CD4-positive, alpha-beta memory T cell (primary cell): ENCODE data around the gene LCAT. TPM values are rescaled to one million over a fixed set of nuclear protein-coding genes. Genes with fewer than 3 reads are reported as not detected.

Experiments
- CTCF ChIA-PET: fragments of 350-600 bp; sonication (Branson Sonifier 250); formaldehyde crosslinking; loops from one replicate; lab custom pipeline; 2021; ENCODE audit warnings: inconsistent platforms; ENCODE audit not compliant: partially characterized antibody; lab: Charles Lee
- POLR2A ChIA-PET: fragments of 350-600 bp; sonication (Branson Sonifier 250); formaldehyde crosslinking; loops from one replicate; lab custom pipeline; 2021; ENCODE audit not compliant: partially characterized antibody; lab: Charles Lee
- DNase-seq, 5 donors: peaks; one replicate each; pipeline versions ENCODE4 v3.0.0 to v3.0.0-alpha.2; 2020 to 2022; ENCODE audit warnings: mixed read lengths in 1 of 5
- H3K27ac ChIP-seq: one replicate; pipeline ENCODE4 v1.7.0; 2013; ENCODE audit warnings: low read depth, low read length
- H3K27me3 ChIP-seq: 2 replicates; pipeline ENCODE4 v1.7.0; 2013; ENCODE audit warnings: mild to moderate bottlenecking, low read length, moderate library complexity; ENCODE audit not compliant: insufficient read depth
- H3K36me3 ChIP-seq: 2 replicates; pipeline ENCODE4 v1.7.0; 2013; ENCODE audit warnings: mild to moderate bottlenecking, low read length, moderate library complexity; ENCODE audit not compliant: insufficient read depth
- H3K4me1 ChIP-seq: 2 replicates; pipeline ENCODE4 v1.7.0; 2013; ENCODE audit warnings: mild to moderate bottlenecking, low read length, moderate library complexity; ENCODE audit not compliant: insufficient read depth
- H3K4me3 ChIP-seq, 2 donors: one replicate each; pipeline ENCODE4 v1.7.0; 2013; ENCODE audit warnings: low read length in 2 of 2, mild to moderate bottlenecking in 1 of 2
- H3K9me3 ChIP-seq, 2 donors: one replicate each; pipeline ENCODE4 v1.7.0; 2013; ENCODE audit warnings: low read length in 2 of 2, control low read depth in 1 of 2; ENCODE audit not compliant: control insufficient read depth in 1 of 2
- H3K27ac Mint-ChIP-seq, 7 donors: one replicate each; pipeline ENCODE4 v1.8.0; 2020 to 2021; ENCODE audit warnings: mixed read lengths in 7 of 7, mild to moderate bottlenecking in 6 of 7, inconsistent platforms in 3 of 7, moderate library complexity in 3 of 7
- H3K27me3 Mint-ChIP-seq, 2 donors: one replicate each; pipeline ENCODE4 v1.8.0; 2020 to 2021; ENCODE audit warnings: mixed read lengths in 2 of 2
- H3K36me3 Mint-ChIP-seq, 2 donors: one replicate each; pipeline ENCODE4 v1.8.0; 2020 to 2021; ENCODE audit warnings: mixed read lengths in 2 of 2, inconsistent platforms in 1 of 2, mild to moderate bottlenecking in 1 of 2
- H3K4me1 Mint-ChIP-seq, 4 donors: one replicate each; pipeline ENCODE4 v1.8.0; 2020 to 2021; ENCODE audit warnings: mixed read lengths in 4 of 4, mild to moderate bottlenecking in 1 of 4
- H3K4me3 Mint-ChIP-seq, 8 donors: one replicate each; pipeline ENCODE4 v1.8.0; 2020 to 2021; ENCODE audit warnings: mixed read lengths in 8 of 8, mild to moderate bottlenecking in 7 of 8, moderate library complexity in 6 of 8, inconsistent platforms in 3 of 8
- H3K9me3 Mint-ChIP-seq, 8 donors: one replicate each; pipeline ENCODE4 v1.8.0; 2020 to 2021; ENCODE audit warnings: mixed read lengths in 8 of 8, mild to moderate bottlenecking in 5 of 8, inconsistent platforms in 3 of 8, moderate library complexity in 1 of 8
- intact Hi-C: fragments of 100-400 bp; cut with micrococcal nuclease; formaldehyde crosslinking; loops from one replicate; pipeline ENCODE4 v1.15.1; 2023
- polyA plus RNA-seq, 2 donors: library from polyadenylated mRNA; unstranded; fragments of 300-500 nt; fragmentation: Illumina TruSeq; gene quantifications; one replicate each; pipeline ENCODE4 v1.2.3, GENCODE V29; 2021
- total RNA-seq, 2 experiments: library from RNA; stranded (reverse); gene quantifications; one replicate each; pipeline ENCODE4 v1.2.3, GENCODE V29; 2021

LCAT gene, protein sequence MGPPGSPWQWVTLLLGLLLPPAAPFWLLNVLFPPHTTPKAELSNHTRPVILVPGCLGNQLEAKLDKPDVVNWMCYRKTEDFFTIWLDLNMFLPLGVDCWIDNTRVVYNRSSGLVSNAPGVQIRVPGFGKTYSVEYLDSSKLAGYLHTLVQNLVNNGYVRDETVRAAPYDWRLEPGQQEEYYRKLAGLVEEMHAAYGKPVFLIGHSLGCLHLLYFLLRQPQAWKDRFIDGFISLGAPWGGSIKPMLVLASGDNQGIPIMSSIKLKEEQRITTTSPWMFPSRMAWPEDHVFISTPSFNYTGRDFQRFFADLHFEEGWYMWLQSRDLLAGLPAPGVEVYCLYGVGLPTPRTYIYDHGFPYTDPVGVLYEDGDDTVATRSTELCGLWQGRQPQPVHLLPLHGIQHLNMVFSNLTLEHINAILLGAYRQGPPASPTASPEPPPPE
- total RNA-seq (10 to 100 TPM; 18.2 to 20.3 TPM), polyA plus RNA-seq (1 to 10 TPM in 1 of 2 donors, not detected in 1; 1.9 TPM)

DNA sequence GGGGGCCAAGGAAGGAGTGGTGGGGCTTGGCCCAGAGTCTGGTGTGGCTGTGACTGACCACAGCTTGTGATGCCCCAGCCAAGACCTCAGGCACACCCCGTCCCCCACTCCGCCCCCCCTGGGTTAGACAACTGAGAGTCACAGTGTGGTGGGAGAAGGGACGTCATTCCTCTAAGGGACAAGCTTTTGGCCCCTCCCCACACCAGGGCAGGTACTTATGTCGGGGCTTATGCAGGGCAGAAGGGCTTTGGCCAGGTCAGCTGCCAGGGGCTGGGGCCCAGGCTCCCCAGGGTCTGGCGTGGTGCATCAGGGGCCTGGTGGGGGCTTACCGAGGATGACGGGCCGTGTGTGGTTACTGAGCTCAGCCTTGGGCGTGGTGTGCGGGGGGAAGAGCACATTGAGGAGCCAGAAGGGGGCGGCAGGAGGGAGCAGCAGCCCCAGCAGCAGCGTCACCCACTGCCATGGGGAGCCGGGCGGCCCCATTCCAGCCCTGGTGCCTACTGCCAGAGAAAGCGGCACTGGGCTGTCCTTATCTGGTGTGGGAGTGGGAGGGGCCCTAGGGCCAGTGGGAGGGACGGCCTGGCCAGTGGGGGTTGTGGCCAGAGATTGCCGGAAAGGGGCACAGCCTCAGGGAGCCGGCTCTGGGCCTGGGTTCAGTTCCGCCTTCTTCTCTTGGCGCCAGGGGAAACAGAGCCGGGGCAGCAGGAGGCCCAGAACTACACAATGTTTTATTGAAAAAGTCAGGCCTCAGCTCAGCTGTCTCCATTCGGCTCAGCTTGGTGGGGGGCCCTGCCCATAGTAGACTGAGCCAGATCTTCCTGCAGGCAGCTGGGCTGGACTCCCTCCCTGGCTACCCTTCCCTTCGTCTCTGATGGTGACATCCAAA, at the start of gene LCAT:
TSS of gene LCAT (minus strand) at position 502 of the 886 bp plus-strand sequence. CDS start at position 483, 19 bp downstream.
- no peak within 1 kb of the TSS for H3K4me3 Mint-ChIP-seq
- CTCF ChIA-PET, result interaction anchor here (0.9 to 1.3 kb wide), 3 partner anchors 11 to 37 kb away, joined by 3 read pairs; partner anchors contain the start of gene DPEP3
- POLR2A ChIA-PET, result interaction anchor here (3.0 kb wide), 1 partner anchor 9 kb away, joined by 15 read pairs; no protein-coding TSS in a partner anchor
- Histone ChIP-seq H3K27me3 (no peaks in the 10 kb centered on the region), H3K36me3 (peaks cover 5% of the 10 kb centered on the region), H3K9me3 (no peaks in the 10 kb centered on the region), H3K4me3 (no peak within 1 kb of the TSS), H3K4me1 (peaks cover 33% of the 10 kb centered on the region), H3K27ac (no peak within 1 kb of the TSS)
- DNase-seq, result no peak
- H3K27me3 Mint-ChIP-seq, result no peaks in the 10 kb centered on the region
- intact Hi-C loops, result no loop called here
- peaks cover 0 to 6% of the 10 kb centered on the region in 2 donors for H3K36me3 Mint-ChIP-seq
- H3K9me3 Mint-ChIP-seq, result no peaks in the 10 kb centered on the region
- peaks cover 14 to 29% (median 22%) of the 10 kb centered on the region in 4 donors for H3K4me1 Mint-ChIP-seq
- H3K27ac Mint-ChIP-seq, result peak within 1 kb of the TSS in 1 of 7 donors; percentile 70

DNA sequence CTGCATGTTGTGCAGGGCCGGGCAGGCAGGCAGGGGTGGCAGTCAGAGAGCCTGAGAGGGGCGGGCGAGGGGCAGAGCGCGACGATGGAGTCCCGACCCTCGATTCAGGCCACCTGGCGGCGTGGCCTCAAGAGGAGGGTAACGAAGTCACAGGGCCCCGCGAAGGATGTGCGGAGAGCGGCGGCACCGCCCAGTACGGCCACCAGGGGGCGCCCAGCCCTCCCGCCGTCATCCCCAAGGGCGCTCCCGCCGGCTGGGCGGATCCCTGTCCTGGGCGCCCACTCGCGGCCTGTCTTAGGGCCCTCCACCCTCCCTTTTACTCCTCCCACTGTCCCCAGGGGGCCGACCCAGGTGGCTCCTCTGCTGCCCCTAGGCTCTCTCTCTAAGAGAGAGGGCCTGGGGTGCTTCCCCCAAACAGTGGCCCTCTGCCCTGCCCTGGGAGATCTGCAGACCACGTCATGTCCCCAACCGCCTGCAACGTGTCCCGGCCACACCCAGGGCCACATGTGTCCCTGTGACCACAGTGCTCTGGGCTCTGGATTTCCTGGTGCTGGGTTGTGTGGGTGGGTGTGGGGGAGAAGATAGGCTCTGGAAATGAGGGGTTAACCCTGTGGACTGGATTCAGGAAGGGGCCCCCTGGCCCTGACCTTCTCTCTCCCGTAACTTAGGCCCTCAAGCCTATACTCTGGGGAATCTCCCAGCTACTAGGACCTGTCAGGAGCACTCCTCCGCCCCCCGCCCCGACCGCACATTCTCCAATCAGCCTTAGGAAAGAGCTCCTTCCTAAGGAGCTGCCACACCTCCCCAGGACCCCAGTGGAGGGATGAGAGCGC, 49.5 kb upstream of the LCAT start:
- POLR2A ChIA-PET, result interaction anchor here (0.7 to 3.3 kb wide), 9 partner anchors 9 to 92 kb away, joined by 3 to 35 read pairs (median 4); partner anchors contain the start of genes DDX28, DUS2 and NFATC3
- Histone ChIP-seq H3K4me1 (peaks cover 45% of the 10 kb centered on the region), H3K9me3 (no peaks in the 10 kb centered on the region), H3K27me3 (no peaks in the 10 kb centered on the region), H3K27ac (peak overlapping the region; percentile 73), H3K36me3 (no peaks in the 10 kb centered on the region), H3K4me3 (peak overlapping the region; percentile 17 to 70)
- no peaks in the 10 kb centered on the region for H3K27me3 Mint-ChIP-seq
- H3K9me3 Mint-ChIP-seq, result no peaks in the 10 kb centered on the region
- H3K4me1 Mint-ChIP-seq, result peaks cover 16 to 53% (median 35%) of the 10 kb centered on the region in 4 donors
- DNase-seq, result peak; percentile 81 to 83 (median 81)
- CTCF ChIA-PET, result interaction anchor here (0.6 to 2.9 kb wide), 19 partner anchors 9 to 472 kb away, joined by 3 to 45 read pairs (median 5); partner anchors contain the start of genes DDX28, DUS2 and NFATC3
- peaks cover 0 to 11% of the 10 kb centered on the region in 2 donors for H3K36me3 Mint-ChIP-seq
- intact Hi-C loops, result loop anchor here (1.0 to 2.0 kb wide), 7 partner anchors 13 to 236 kb away; partner anchors contain the start of genes DDX28, DUS2 and PSMB10
- H3K27ac Mint-ChIP-seq, result peak overlapping the region; percentile 95 to 98 (median 96)
- H3K4me3 Mint-ChIP-seq, result peak overlapping the region; percentile 85 to 92 (median 88)

DNA sequence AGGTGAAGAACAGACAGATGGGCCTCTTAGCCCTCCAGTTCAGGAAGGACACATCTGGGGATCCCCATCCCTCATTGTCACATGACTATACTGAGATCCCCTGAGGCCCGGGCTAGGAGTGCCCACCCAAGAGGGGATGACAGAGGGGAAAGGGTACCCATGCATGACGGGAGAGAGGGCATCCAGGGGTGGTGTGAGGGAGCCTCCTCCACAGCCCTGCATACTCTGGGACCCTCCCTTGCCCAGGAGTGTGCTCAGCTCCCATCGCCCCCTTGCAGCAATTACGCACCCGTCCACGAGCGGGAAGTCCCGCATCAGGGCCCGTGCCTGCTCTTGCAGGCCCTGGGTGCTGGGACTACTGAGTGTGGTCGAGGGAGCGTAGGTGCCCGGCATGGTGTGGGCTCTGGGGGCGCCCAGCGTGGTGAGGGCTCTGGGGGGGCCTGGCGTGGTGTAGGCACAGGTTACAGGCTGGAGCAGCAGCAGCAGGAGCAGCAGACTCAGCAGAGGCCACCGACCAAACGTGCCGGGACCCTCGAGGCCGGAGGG, 48.8 kb upstream of the LCAT start:
- no peaks in the 10 kb centered on the region for H3K36me3 ChIP-seq
- no peaks in the 10 kb centered on the region for H3K27me3 ChIP-seq
- ChIA-PET CTCF (interaction anchor here (0.7 to 4.8 kb wide), 9 partner anchors 10 to 47 kb away, joined by 3 to 54 read pairs (median 6); partner anchors contain the start of gene DUS2), POLR2A (interaction anchor here (0.8 to 3.3 kb wide), 9 partner anchors 11 to 93 kb away, joined by 3 to 20 read pairs (median 4); partner anchors contain the start of genes DDX28, DUS2, NFATC3 and PSMB10)
- H3K9me3 Mint-ChIP-seq, result no peaks in the 10 kb centered on the region
- H3K27ac Mint-ChIP-seq, result peak overlapping the region in 6 of 7 donors; percentile 43 to 96 (median 86)
- peaks cover 0 to 11% of the 10 kb centered on the region in 2 donors for H3K36me3 Mint-ChIP-seq
- H3K27ac ChIP-seq, result peak overlapping the region; percentile 73
- peaks cover 40% of the 10 kb centered on the region for H3K4me1 ChIP-seq
- no peaks in the 10 kb centered on the region for H3K27me3 Mint-ChIP-seq
- DNase-seq, result no peak
- no peaks in the 10 kb centered on the region for H3K9me3 ChIP-seq
- peaks cover 16 to 51% (median 33%) of the 10 kb centered on the region in 4 donors for H3K4me1 Mint-ChIP-seq
- peak overlapping the region in 5 of 8 donors; percentile 6 to 89 (median 55) for H3K4me3 Mint-ChIP-seq
- H3K4me3 ChIP-seq, result peak overlapping the region in 1 of 2 donors; percentile 70
- intact Hi-C loops, result loop anchor here (1.0 to 2.0 kb wide), 7 partner anchors 14 to 237 kb away; partner anchors contain the start of genes DDX28, DUS2 and PSMB10

DNA sequence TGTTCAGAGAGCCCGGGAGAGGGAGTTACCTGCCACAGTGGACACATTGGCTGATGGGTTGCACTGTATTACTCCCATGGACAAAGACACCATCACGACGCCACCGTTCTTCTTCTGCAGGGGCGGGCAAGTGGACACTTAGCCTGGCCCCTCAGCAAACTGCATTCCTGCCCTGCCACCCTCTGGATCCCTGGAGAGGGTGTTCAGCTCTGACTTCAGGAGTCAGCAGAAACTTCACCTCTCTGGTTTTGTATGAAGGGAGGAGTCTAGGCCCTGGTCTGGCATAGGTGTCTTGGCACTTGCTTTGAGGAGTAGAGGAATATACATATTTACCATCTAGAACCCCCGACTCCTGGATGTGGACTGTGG, 46.1 kb upstream of the LCAT start:
- Histone ChIP-seq H3K4me1 (peaks cover 26% of the 10 kb centered on the region), H3K36me3 (no peaks in the 10 kb centered on the region), H3K9me3 (no peaks in the 10 kb centered on the region), H3K4me3 (no peak overlapping the region), H3K27ac (no peak overlapping the region), H3K27me3 (no peaks in the 10 kb centered on the region)
- intact Hi-C loops, result no loop called here
- Mint-ChIP-seq H3K27me3 (no peaks in the 10 kb centered on the region), H3K4me3 (no peak overlapping the region), H3K4me1 (peaks cover 8 to 31% (median 20%) of the 10 kb centered on the region in 4 donors), H3K9me3 (no peaks in the 10 kb centered on the region), H3K36me3 (peaks cover 0 to 10% of the 10 kb centered on the region in 2 donors), H3K27ac (peak overlapping the region in 6 of 7 donors; percentile 10 to 74 (median 56))
- DNase-seq, result no peak
- POLR2A ChIA-PET, result interaction anchor here (0.6 to 4.3 kb wide), 4 partner anchors 9 to 313 kb away, joined by 3 to 24 read pairs (median 12); partner anchors contain the start of genes DPEP2 and PSMB10
- CTCF ChIA-PET, result interaction anchor here (0.9 to 4.8 kb wide), 3 partner anchors 9 to 106 kb away, joined by 3 to 54 read pairs (median 3); partner anchors contain the start of gene DPEP2

DNA sequence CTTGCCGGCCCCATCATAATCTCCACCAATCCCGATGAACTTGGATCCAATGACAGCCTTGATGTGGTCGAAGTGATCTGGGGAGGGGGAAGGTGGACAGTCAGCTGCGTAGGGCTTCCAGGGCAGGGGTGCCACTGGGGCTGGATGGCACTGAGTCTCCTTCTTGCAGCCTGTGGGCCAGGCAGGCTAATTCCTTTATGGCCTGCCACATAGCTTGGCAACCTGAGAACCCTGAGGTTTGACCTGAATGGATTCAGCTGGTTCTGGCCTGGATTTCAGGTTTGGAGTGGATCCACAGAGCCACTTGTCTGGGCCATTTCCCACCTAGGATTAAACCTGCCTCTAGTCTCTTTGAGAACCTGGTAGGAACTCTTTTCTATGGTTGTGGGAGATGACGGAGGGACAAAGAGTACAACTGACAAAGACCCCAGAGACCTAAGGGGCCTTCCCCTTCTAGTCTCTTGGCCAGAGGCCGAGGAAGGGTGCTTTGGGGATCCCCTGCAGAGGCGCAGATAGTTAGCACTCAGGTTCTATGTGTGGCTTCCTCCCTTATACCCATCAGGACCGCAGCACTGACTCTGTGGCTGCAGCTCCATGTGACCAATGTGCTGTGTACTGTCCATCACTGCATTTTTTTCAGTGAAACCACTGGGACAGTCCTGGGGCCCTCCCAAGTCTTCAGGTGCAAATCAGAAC, 45.5 kb upstream of the LCAT start:
- no peaks in the 10 kb centered on the region for H3K27me3 Mint-ChIP-seq
- ChIA-PET CTCF (interaction anchor here (1.0 to 4.8 kb wide), 3 partner anchors 39 to 106 kb away, joined by 3 to 54 read pairs (median 4); no protein-coding TSS in a partner anchor), POLR2A (interaction anchor here (0.6 to 4.3 kb wide), 8 partner anchors 9 to 313 kb away, joined by 3 to 24 read pairs (median 4); partner anchors contain the start of genes DPEP2 and PSMB10)
- Histone ChIP-seq H3K4me1 (peaks cover 27% of the 10 kb centered on the region), H3K27me3 (no peaks in the 10 kb centered on the region), H3K4me3 (no peak overlapping the region), H3K9me3 (no peaks in the 10 kb centered on the region), H3K36me3 (no peaks in the 10 kb centered on the region), H3K27ac (no peak overlapping the region)
- peaks cover 9 to 31% (median 20%) of the 10 kb centered on the region in 4 donors for H3K4me1 Mint-ChIP-seq
- peak overlapping the region in 4 of 7 donors; percentile 53 to 74 (median 60) for H3K27ac Mint-ChIP-seq
- H3K36me3 Mint-ChIP-seq, result peaks cover 0 to 10% of the 10 kb centered on the region in 2 donors
- no peak for DNase-seq
- intact Hi-C loops, result no loop called here
- no peaks in the 10 kb centered on the region for H3K9me3 Mint-ChIP-seq
- H3K4me3 Mint-ChIP-seq, result no peak overlapping the region
